RCC 7860 (cell line): ENCODE measurements around the gene TCTA.

Experiments used
- DNase-seq: peaks from one replicate; pipeline ENCODE4 v3.0.0-alpha.2; 2015; ENCODE audit warnings: low spot score
- FAIRE-seq: peaks from 2 replicates; lab custom pipeline; 2012; peaks lifted over from hg19 to GRCh38; lab: Jason Lieb, UNC

The TCTA gene

DNA sequence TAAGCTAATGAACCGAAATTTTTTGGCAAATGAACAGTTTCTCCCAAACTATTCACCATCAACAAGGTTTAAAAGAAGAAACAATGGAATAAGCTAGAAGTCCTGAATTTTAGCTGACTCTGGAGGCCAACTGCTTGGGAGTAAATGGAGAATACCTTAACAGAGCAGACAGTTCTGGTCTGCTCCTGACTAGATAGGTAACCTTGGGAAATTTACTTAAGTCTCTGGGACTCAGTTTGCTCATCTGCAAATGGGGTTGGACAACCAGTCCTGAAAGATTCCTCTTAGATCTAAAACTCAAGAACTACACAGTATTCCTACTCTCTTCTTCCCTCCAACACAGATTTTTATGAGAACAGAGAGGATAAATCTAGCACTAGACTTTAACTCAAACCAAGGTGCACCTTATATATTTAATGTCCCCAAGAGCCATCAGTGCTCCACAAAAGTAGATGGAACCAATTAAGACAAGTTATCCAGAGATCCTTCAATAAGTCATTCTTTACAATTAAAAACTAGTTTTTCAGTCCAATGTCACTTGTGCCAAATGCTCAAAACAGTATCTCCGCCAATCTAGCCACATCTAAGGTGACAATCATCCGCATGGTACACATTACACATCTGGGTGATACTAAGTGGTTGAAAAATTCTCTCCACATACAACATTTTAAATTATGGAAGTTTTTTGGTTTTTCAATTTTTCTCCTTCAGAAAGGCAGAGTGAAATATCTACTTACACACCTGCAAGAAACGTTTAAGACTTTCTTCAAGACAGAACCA is 2.0 kb upstream of the TCTA start:
- FAIRE-seq: no peak
- DNase-seq: no peak

DNA sequence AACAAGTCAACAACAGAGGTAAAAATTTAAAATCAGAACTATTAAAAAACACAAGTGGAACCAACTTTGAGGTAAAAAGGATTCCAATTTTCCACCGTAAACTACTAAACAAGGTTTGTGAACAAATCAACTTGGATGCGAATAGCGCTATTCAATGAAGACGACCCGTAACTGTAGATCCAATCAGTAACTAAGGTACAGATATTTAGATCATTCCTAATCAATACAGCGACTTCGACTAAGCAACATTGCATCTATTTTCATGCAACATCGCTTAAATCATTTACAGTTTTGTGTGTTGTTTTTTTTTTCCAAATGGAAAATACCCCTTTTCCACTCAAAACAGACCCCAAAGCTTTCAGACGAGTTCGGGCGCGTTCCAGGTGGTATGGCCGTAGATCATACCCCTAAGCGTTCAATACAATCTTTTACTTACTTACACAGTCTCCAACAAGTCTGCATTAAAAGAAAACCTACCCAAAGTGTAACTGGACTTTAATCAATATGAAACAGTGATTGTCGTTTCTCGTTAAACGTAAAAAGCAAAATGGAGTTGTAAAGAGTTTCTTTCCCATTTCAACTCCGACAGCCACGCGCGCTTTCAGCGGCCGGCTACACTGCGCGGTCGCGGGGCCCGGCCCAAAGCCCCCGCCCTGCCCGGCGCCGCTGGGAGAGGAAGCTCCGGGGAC is 1.2 kb upstream of the TCTA start:
- no peak for FAIRE-seq
- no peak for DNase-seq

DNA sequence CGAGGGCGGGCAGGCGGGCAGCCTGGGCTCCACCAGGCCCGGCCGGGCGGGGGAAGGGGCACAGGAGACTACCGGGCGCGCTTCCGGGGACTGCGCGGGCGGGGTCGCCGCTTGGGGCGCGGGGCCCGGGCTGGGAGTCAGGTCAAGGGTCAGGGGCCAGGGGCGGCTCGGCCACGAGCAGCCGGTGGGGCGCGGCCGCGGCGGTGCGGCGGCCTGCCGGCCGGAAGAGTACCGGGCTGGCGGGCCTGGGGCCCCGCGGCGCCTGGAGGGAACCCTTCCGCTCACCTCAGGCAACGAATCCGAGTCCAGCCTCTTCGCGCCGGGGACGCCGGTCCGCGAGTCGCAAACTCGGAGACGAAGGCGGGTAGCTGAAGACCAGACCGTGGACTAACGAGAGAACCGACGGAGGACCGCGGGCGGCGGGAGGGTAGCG is 672 bp upstream of the TCTA start:
- FAIRE-seq: no peak

DNA sequence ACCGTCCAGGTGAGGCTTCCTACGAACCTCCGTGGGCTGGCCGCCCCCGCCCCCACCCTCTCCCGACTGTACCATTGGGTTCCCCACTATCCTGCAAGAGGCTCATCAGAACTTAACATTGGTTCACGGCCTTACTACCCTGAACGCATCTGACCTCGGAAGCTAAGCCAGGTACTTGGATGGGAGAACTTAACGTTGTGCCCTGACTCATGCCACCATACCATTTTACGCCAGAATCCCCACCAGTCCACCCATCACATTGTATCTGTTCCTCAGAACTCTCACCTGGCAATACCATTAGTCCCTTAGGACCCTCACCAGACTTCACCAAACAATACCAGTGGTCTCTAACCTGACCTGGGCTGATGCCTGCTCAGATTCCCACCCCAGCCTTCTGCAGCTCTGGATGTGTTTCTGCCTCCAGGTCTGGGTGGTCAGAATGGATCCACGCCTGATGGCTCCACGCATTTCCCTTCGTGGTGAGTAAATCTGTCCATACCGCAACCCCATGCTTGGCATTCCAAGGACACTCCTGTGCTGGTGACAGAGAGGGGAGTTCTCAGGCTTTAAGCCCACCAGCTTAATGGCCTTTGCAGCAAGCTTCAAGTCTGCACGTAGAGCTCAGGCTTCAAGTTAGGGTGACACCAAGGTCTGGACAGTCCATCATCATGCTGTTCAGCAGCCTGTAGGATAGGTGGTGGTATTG is 562 bp downstream of the TCTA start:
- no peak for FAIRE-seq
- DNase-seq: no peak

More for the DNA sequence above, 672 bp upstream of the TCTA start:
- DNase-seq: no peak

DNA sequence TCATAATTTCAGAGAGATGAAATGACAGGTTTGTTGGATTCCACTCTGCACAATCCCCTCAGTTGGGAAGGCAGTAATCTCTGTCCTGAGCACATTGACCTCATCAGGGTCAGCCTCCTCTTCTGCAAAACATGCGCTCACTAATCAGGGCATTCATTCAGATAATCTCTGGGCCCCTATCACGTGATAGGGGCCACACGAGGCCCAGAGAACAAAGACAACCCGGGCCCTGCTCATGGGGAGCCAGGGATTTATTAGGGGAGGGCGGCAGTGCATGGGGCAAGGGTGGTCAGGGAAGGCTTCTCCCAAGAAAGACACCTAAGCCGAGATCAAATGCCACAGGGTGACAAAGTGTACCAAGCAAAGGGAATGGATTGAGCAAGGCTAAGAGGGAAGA is 1.1 kb downstream of the TCTA start:
- DNase-seq (no peak), FAIRE-seq (no peak)

DNA sequence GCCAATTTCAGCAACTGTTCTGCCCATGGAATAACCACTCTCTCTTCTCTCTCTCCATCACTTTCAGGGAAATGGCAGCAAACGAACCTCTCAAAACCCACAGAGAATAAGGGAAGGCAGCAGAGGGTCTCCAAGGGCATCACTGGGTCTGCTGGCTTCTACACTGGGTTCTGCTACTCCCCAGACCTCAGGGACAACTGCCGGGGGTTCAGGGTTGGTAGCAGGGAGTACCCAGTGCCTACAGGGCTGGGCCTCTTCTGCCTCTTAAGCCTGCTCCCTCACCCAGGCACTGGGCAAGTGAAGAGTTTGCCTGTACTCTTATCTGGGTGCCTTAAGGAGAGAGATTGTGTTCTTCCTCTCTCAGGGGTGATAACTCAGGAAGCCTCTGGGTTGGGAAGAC is 2.5 kb downstream of the TCTA start:
- FAIRE-seq (no peak), DNase-seq (no peak)

DNA sequence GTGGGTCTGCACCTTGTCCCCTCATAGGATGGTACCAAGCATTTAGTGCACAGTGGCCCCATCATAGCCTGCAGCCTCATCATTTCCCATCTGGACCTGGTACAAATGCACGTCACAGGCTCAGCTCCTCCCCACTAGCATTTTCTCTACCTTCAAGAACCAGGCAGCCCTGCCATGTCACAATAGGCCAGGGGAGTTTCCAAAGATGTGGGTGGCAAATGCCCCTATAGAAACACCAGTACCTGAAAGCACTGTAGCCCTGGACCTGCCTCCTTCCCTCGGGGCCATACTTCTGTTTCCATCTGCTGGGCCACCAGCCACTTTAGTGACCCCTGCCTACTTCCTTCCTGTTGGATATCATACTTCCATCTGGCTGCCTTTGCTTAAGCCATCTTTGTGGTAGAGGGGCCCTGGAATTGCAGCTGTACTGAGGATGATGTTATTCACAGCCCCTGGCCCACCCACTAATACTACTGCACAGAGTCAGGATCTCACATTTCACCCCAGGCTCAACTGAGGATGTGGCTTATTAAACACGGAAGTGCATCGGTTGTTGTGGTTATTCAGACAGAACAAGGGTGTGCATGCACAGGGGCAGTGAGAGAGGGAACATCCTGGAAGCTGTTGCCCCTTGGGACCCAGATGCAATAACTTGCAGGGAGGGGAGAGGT is 3.8 kb downstream of the TCTA start:
- DNase-seq (no peak), FAIRE-seq (no peak)

DNA sequence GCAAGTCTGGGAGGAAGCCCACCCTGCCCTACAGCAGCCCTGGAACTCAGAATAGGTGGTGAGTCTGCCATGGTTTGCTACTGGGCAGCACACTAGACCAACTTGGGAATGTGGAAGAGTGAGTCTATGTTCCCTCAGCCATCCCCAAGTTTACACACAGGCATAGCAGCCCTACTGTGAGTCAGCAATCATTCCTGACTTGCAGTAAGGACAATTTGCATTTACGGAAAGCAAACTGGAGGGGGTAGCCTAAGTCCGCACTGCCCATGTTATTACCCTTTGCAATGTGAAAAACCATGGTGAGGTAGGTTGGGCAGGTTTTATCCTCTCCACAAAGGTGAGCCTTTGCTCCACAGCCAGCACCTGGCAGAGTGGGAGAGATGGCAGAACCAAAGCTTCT is 4.6 kb downstream of the TCTA start:
- DNase-seq: no peak
- FAIRE-seq: no peak

DNA sequence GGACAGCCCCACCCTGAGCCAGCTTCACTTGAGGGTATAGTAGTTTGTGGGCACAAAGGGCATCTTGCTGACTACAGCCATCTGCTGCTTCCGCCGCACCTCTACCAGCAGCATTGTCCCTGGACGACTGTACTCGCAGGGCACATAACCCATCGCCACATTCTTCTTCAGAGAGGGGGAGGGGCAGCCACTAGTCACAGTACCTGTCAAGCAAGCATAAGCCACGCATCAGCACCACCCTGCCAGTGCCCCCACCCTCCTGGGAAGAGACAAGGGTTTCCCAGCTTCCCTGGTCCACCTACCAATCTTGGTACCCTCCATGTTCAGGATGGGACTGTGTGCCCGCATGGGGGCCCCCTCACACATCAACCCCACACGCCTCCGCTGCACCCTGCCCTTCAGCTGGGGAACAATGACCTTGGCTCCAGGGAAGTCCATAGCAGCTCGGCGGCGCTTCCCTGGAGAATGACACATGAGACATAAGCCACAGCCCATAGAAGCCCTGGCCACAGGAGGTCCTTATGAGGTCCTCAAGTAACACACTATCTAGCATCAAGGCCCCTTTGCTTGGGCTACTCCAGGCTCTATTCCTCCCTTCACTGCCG is 5.4 kb downstream of the TCTA start:
- no peak for FAIRE-seq
- no peak for DNase-seq

DNA sequence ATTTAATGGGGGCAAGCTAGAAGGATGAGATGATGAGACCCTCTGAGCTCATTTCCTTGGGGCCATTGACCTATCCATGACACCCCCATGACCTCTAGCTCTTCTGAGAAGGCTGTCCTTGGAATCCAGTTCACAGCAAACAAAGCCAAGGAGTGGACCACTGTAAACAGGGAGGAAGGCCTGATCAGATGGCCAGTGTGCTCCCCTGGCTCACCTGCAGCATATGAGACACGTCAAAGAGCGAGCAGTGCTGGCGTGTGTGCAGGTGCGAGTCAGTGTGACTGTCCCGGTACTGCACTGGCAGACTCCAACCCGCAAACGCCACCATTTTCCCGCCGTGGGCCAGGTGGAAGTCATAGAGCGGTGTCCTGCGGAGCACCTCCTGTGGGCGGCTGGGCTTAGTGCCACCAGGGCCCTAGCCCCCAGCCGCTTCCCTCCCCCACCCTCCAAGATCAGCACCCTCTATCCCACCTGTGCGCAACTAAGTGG is 9.7 kb downstream of the TCTA start:
- DNase-seq: no peak
- FAIRE-seq: no peak

DNA sequence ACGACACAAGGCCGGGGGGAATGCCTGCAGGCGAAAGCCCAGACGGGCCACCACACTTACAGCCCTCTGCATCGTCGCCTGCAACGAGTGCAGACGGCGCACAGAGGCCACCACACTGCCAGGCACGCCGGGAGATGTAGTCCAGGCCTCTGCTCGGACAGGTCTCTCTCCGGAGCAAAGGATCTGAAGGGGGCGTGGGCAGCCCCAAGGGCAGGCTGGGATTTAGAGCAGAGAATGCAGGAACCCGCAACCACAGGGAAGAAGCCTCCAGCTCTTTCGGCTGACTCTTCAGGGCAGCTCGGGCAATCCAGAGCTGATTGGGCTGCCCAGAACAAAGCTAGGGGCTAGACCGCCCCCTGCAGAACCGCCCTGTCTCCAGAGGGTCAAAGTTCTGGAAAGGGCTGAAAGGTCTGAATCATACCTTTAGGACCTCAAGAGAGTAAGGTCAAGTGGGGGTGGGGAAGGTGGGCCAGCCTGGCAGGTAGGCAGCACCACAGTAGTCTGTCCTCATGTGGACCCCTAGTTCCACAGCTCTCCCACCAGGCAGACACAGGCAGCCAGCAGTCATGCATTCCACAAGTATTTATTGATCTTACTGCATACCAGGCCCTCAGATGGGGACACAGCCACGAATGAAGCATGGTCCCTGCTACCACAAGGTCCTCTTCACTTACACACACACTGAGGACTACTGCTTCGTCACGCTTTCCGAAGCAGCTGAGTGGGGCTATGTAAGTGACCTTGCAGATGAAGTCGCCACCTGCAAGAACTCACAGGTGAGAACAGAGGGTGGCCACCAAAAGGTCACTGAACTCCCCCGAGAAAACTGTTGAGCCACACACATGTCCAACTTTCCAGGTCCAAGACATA is 10.4 kb downstream of the TCTA start, which contains the start of gene AMT:
TSS of gene AMT (minus strand) at position 95 of the 870 bp plus-strand sequence. CDS start at position 72, 23 bp downstream.
- DNase-seq (no peak), FAIRE-seq (no peak)

DNA sequence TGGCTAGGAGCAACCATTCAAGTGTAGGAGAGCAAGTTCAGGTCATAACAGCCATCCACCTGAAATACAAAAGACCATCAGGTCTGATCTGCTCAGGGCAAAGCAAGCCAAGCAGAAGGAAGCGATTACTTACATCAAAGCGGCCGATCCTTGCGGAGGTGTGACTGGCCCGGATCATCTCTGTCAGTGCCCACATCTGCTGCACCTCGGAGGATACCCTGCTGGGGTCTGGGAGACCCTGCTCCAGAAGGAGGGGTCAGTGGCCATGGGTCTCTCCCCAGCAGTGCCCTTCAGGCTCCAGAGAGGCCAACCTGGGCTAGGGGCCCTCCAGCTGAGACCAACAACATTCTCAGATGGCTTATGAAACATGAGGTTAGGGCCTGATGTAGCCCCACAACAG is 12.6 kb downstream of the TCTA start:
- no peak for FAIRE-seq

DNA sequence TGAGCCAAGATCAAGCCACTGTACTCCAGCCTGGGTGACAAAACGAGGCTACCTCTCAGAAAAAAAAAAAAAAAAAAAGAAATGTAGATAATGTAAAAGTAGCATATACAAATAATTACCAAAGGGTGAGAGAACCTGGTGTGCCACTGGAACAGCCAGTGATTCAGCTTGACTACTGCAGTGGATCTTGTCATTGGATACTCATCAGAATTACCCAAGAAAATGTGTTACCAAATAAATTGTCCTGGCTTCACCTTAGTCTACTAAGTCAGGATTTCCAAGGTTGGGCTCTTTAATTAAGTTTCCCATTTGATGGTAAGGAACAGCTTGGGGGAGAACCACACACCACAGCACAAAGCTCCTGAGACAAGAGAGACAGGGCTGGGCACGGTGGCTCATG is 15.4 kb downstream of the TCTA start:
- FAIRE-seq (no peak), DNase-seq (no peak)

More for the DNA sequence above, 12.6 kb downstream of the TCTA start:
- DNase-seq: no peak

DNA sequence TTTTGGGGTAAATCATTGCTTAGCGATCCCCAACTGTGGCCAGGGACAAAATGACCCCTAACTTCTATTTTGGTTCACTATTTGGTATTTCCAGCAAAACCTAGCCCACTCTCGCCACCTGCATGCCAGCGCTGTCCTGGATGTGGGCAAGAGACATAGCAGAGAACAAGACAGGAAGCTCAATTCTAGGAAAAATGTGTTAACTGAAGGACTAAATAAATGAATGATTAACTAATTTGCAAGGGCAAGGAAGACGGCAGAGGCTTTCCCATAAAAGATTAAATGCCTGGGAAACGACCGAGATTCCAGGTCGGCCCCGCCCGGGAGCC is 16.5 kb downstream of the TCTA start:
- no peak for FAIRE-seq
- DNase-seq: peak; percentile 77

DNA sequence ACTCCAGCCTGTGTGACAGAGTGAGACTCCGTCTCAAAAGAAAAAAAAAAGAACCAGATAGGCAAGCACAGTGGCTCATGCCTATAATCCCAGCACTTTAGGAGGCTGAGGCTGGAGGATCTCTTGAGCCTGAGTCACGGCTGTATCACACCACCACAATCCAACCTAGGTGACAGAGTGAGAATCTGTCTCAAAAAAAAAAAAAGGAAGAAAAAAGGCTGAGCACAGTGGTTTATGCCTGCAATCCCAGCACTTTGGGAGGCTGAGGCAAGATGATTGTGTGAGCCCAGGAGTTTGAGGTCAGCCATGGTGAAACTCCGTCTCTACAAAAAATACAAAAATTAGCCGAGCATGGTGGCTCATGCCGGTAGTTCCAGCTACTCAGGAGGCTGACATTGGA is 22.5 kb downstream of the TCTA start:
- FAIRE-seq (no peak), DNase-seq (no peak)

DNA sequence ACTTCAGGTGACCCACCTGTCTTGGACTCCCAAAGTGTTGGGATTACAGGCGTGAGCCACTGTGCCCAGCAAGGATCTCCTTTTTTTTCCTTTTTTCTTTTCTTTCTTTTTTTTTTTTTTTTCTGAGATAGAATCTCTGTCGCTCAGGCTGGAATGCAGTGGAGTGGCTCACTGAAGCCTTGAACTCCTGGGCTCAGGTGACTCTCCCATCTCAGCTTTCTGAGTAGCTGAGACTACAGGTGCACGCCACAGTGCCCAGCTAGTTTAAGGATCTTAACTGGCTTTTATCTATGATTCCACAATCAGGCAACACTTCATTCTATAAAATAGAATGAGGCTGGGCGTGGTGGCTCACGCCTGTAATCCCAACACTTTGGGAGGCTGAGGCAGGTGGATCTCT is 33.2 kb downstream of the TCTA start:
- FAIRE-seq (no peak), DNase-seq (no peak)

DNA sequence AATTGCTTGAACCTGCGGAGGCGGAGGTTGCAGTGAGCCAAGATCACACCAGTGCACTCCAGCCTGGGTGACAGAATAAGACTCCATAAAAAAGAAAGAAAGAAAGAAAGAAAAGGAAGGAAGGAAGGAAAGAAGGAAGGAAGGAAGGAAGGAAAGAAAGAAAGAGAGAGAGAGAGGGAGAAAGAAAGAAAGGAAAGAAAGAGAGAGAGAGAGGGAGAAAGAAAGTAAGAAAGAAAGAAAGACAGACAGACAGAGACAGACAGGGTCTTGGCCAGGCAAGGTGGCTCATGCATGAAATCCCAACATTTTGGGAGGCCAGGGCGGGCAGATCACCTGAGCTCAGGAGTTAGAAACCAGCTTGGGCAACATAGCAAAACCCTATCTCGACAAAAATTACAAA is 41.4 kb downstream of the TCTA start:
- DNase-seq (no peak), FAIRE-seq (no peak)

DNA sequence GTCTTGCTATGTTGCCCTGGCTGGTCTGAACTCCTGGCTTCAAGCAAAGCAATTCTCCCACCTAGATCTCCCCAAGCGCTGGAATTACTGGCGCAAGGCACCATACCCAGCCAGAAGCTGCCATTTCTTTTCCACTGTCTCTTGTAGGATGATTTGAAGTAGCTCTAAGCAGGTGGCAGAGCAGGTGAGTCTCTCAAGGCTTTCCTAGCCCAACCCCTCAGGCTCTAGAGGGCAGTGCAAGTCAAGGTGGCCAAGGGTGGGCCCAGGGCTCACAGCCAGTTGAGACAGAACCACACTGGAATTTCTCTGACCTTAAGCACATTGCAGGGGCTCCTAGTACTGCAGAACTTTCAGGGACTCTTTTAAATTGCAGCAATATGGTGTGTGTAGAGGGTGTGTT is 42.2 kb downstream of the TCTA start:
- peak; percentile 9 for DNase-seq
- no peak for FAIRE-seq

DNA sequence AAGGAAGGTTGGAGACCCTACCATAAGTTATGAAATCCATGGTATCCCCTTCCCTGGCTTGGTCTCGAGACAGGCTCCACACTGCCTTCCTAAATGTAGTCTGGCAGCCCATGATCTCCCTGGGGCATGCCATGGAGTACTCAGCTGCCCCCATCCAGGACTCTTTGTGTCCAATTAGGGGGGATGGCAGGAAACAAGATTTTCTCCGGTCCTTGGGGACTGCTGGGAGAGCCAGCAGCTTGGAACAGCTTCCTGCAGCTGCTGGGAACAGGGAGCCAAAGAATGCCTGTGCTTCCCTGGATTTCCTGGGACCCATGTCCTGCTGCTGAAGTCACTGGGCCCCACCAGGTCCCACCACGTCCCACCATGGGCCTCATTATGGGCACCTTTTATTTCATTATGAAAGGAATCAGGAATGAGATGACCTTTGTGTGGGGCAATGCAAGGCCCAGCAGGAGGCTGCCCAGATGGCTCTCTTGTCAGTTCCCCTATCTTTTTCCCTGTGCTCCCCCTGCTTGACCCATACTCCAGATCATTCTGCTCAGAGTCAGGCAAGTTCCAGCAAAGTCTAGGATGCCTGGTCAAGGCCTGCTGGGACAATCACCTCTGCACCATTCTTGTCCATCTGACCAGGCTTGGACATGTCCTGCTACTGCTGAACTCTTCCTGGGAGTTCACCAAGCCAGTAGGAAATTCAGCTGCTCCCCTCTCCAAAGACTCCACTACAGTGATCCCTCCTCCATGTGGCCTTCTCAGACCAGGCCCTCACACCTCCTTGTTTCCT is 42.9 kb downstream of the TCTA start:
- FAIRE-seq: no peak
- DNase-seq: no peak
